Endothelial cell of umbilical vein (primary cell): ENCODE measurements around the gene HTR3B. TPM values are rescaled to one million over a fixed set of nuclear protein-coding genes. Genes with fewer than 3 reads are reported as not detected.

Source experiments
- BruUV-seq: library from RNA; stranded (reverse); fragments of 400-500 nt; replicated peaks from 2 replicates; lab custom pipeline; 2021; lab: Mats Ljungman, UMichigan
- CTCF ChIA-PET: fragments of 300-600, 350-600 bp; sonication (Branson Sonifier 250); formaldehyde crosslinking; loops from one replicate; lab custom pipeline; 2021; ENCODE audit warnings: antibody characterized with exemption, inconsistent platforms; lab: Charles Lee
- POLR2A ChIA-PET: fragments of 300-600, 350-600 bp; sonication (Branson Sonifier 250); formaldehyde crosslinking; loops from one replicate; lab custom pipeline; 2021; ENCODE audit warnings: antibody characterized with exemption, inconsistent platforms; lab: Charles Lee
- DNase-seq: peaks from one replicate; pipeline ENCODE4 v3.0.0-alpha.2; 2011; ENCODE audit warnings: low read depth, low spot score
- FAIRE-seq: peaks from 2 replicates; lab custom pipeline; 2011; peaks lifted over from hg19 to GRCh38; lab: Jason Lieb, UNC
- H2AFZ ChIP-seq: 2 replicates; pipeline ENCODE4 v1.6.0; 2012; ENCODE audit warnings: low read depth, low read length, control low read depth, inconsistent platforms
- H3K27ac ChIP-seq: 2 replicates; pipeline ENCODE4 v1.5.1; 2011; ENCODE audit warnings: low read depth, mild to moderate bottlenecking, control low read depth, low read length, moderate library complexity; ENCODE audit not compliant: insufficient read depth
- H3K27me3 ChIP-seq, 2 experiments: 2 replicates each; pipeline versions ENCODE4 v1.6.0 to v1.6.1; 2011; ENCODE audit warnings: low read length in 2 of 2, mixed read lengths in 1 of 2; ENCODE audit not compliant: control insufficient read depth in 2 of 2, insufficient read depth in 2 of 2
- H3K36me3 ChIP-seq, 2 experiments: 2 replicates in 1 of 2; 3 replicates in 1 of 2; pipeline ENCODE4 v1.5.1; 2011; ENCODE audit warnings: low read length in 2 of 2, mild to moderate bottlenecking in 1 of 2, moderate library complexity in 1 of 2; ENCODE audit not compliant: control insufficient read depth in 2 of 2, insufficient read depth in 2 of 2; ENCODE audit errors: extremely low read depth in 1 of 2
- H3K4me1 ChIP-seq: 3 replicates; pipeline ENCODE4 v1.5.1; 2011; ENCODE audit warnings: mild to moderate bottlenecking, low read length; ENCODE audit not compliant: control insufficient read depth, insufficient read depth; ENCODE audit errors: extremely low read depth
- H3K4me2 ChIP-seq: 2 replicates; pipeline ENCODE4 v1.6.1; 2011; ENCODE audit warnings: low read length, control low read depth, mixed read lengths; ENCODE audit not compliant: insufficient read depth
- H3K4me3 ChIP-seq, 3 experiments: fragments of 200-600 bp in 1 of 3; sonication (generic), shearing (Covaris generic) in 1 of 3; replicated peaks in 1 of 3; 2 replicates each; pipeline ENCODE4 v1.5.1; 2011 to 2016; ENCODE audit warnings: control low read depth in 3 of 3, low read length in 3 of 3, mild to moderate bottlenecking in 2 of 3, inconsistent platforms in 1 of 3, low read depth in 1 of 3, moderate library complexity in 1 of 3; ENCODE audit not compliant: insufficient read depth in 1 of 3
- H3K79me2 ChIP-seq: 2 replicates; pipeline ENCODE4 v1.6.0; 2012; ENCODE audit warnings: low read length, inconsistent platforms; ENCODE audit not compliant: control insufficient read depth, insufficient read depth
- H3K9ac ChIP-seq: replicated peaks from 2 replicates; pipeline ENCODE3; 2011; ENCODE audit warnings: low read length, control low read depth; ENCODE audit not compliant: insufficient read depth; ENCODE audit errors: extremely low read depth
- H3K9me1 ChIP-seq: replicated peaks from 3 replicates; pipeline ENCODE4 v1.6.0; 2011; ENCODE audit warnings: mild to moderate bottlenecking, low read length; ENCODE audit not compliant: control insufficient read depth, insufficient read depth; ENCODE audit errors: extremely low read depth
- H3K9me3 ChIP-seq: replicated peaks from 2 replicates; pipeline ENCODE4 v1.5.1; 2012; ENCODE audit warnings: low read length, inconsistent platforms; ENCODE audit not compliant: control insufficient read depth, insufficient read depth
- H4K20me1 ChIP-seq: replicated peaks from 2 replicates; pipeline ENCODE3; 2011; ENCODE audit warnings: mild to moderate bottlenecking, low read length; ENCODE audit not compliant: control insufficient read depth, insufficient read depth; ENCODE audit errors: extremely low read depth
- CTCF ChIP-seq, 2 donors: IDR thresholded peaks; 1 replicate in 1 of 2; 2 replicates in 1 of 2; pipeline ENCODE4 v1.5.1; 2011; ENCODE audit warnings: low read length in 2 of 2, mild to moderate bottlenecking in 2 of 2, moderate library complexity in 2 of 2, control low read depth in 1 of 2, inconsistent platforms in 1 of 2, low read depth in 1 of 2; ENCODE audit not compliant: insufficient read depth in 1 of 2; ENCODE audit errors: extremely low read depth in 1 of 2
- EZH2 ChIP-seq: IDR thresholded peaks from 2 replicates; pipeline ENCODE4 v1.6.1; 2012; ENCODE audit warnings: borderline replicate concordance, low read depth, mild to moderate bottlenecking, moderate library complexity, low read length, inconsistent platforms; ENCODE audit not compliant: severe bottlenecking
- FOS ChIP-seq: IDR thresholded peaks from 2 replicates; pipeline ENCODE4 v1.6.1; 2011; ENCODE audit warnings: mild to moderate bottlenecking, low read length, moderate library complexity, borderline replicate concordance; ENCODE audit not compliant: insufficient read depth
- GATA2 ChIP-seq: IDR thresholded peaks from 2 replicates; pipeline ENCODE4 v1.7.0; 2011; ENCODE audit warnings: low read depth, mild to moderate bottlenecking, moderate library complexity, mixed read lengths, low read length; ENCODE audit not compliant: insufficient read length, insufficient read depth
- JUN ChIP-seq: IDR thresholded peaks from 2 replicates; pipeline ENCODE4 v1.6.1; 2011; ENCODE audit warnings: borderline replicate concordance, low read depth; ENCODE audit not compliant: insufficient read length, insufficient read depth
- MYC ChIP-seq: IDR thresholded peaks from one replicate; pipeline ENCODE4 v1.6.1; 2011; ENCODE audit warnings: mild to moderate bottlenecking, low read depth, low read length
- POLR2A ChIP-seq: IDR thresholded peaks from 2 replicates; pipeline ENCODE4 v1.6.1; 2012; ENCODE audit warnings: low read depth, mild to moderate bottlenecking, control low read depth, low read length
- dilution Hi-C: fragments of 300-500 bp; cut with MboI; formaldehyde crosslinking; loops from one replicate; pipeline ENCODE4 v1.15.0; 2019; ENCODE audit warnings: low sequenced_read_pairs; ENCODE audit not compliant: extremely low pct_ligation_motif_present
- intact Hi-C: fragments of 100-400 bp; cut with micrococcal nuclease; formaldehyde crosslinking; loops from one replicate; pipeline ENCODE4 v1.10.0; 2022
- polyA plus RNA-seq, 4 experiments: library from polyadenylated mRNA; depleted of rRNA in 3 of 4; stranded (reverse) in 3 of 4; unstranded in 1 of 4; fragments of >200 nt; gene quantifications; 2 replicates each; pipeline versions ENCODE4 v1.2.1 to v1.2.3, GENCODE V29; 2011 to 2012; ENCODE audit warnings: missing spikeins in 1 of 4
- total RNA-seq: library from RNA; stranded (reverse); gene quantifications from 2 replicates; pipeline ENCODE4 v1.2.3, GENCODE V29; 2021

HTR3B gene
- total and polyA plus RNA-seq, 2 donors (not counting 3 experiments of a cell fraction or from before 2014, with no cell fraction given) = not detected

- dilution Hi-C loops = no loop called here
- Histone ChIP-seq H2AFZ (no peak overlapping the region), H3K4me1 (peaks cover 6% of the 10 kb centered on the region), H3K27ac (no peak overlapping the region), H3K4me2 (no peak overlapping the region), H3K27me3 (no peaks in the 10 kb centered on the region), H3K9me3 (no peaks in the 10 kb centered on the region), H3K4me3 (no peak overlapping the region), H3K36me3 (no peaks in the 10 kb centered on the region), H4K20me1 (no peaks in the 10 kb centered on the region), H3K9me1 (no peaks in the 10 kb centered on the region), H3K9ac (no peak overlapping the region), H3K79me2 (no peaks in the 10 kb centered on the region)
- BruUV-seq = no TSS peak
- POLR2A ChIA-PET = no interaction called here
- TF ChIP-seq CTCF (IDR thresholded peaks at IDR 0.05; ENCODE audit: extremely low read depth in 1 of 2, insufficient read depth in 1 of 2, low read depth in 1 of 2, low read length in 2 of 2) (no peak), FOS (no peak), MYC (no peak), GATA2 (no peak), POLR2A (no peak), EZH2 (no peak), JUN (no peak)
- CTCF ChIA-PET = no interaction called here
- DNase-seq (no peak), FAIRE-seq (no peak)
- intact Hi-C loops = no loop called here
These were observed 23.6 kb upstream of the HTR3B start for GRCh38 chr11:113880971-113881370.
